IMR-90 (cell line): ENCODE results near the gene PIPOX.

Source experiments
- CEBPB ChIP-seq: IDR thresholded peaks from 2 replicates; pipeline ENCODE4 v1.6.1; 2012; ENCODE audit warnings: low read depth, low read length, improper control_type of control experiment
- CHD1 ChIP-seq: IDR thresholded peaks from 2 replicates; pipeline ENCODE4 v1.6.1; 2012; ENCODE audit warnings: low read depth, low read length, improper control_type of control experiment
- CTCF ChIP-seq: conservative IDR thresholded peaks from 2 replicates; pipeline ENCODE4 v1.5.1; 2012; ENCODE audit warnings: mild to moderate bottlenecking, low read depth, low read length, improper control_type of control experiment
- FOS ChIP-seq: fragments of 150-350 bp; IDR thresholded peaks from 2 replicates; pipeline ENCODE4 v1.6.1; 2016; ENCODE audit warnings: low read depth, low read length
- POLR2A ChIP-seq: IDR thresholded peaks from 2 replicates; pipeline ENCODE4 v1.6.1; 2012; ENCODE audit warnings: mild to moderate bottlenecking, low read depth, low read length
- RAD21 ChIP-seq: IDR thresholded peaks from 2 replicates; pipeline ENCODE4 v1.6.1; 2012; ENCODE audit warnings: low read length, improper control_type of control experiment
- RFX5 ChIP-seq: IDR thresholded peaks from 2 replicates; pipeline ENCODE4 v1.8.0; 2012; ENCODE audit warnings: low read depth, mild to moderate bottlenecking, low read length, moderate library complexity
- SMC3 ChIP-seq: fragments of 150-350 bp; IDR thresholded peaks from 2 replicates; pipeline ENCODE4 v1.6.1; 2016; ENCODE audit warnings: low read depth, mild to moderate bottlenecking, antibody characterized with exemption, low read length, moderate library complexity
- USF2 ChIP-seq: fragments of 150-350 bp; IDR thresholded peaks from 2 replicates; pipeline ENCODE4 v1.6.1; 2017; ENCODE audit warnings: mild to moderate bottlenecking, antibody characterized with exemption, low read length, low read depth

- TF ChIP-seq POLR2A (no peak), CTCF (no peak), CEBPB (no peak), USF2 (no peak), RAD21 (no peak), SMC3 (no peak), RFX5 (no peak), FOS (no peak), CHD1 (no peak)
These were observed 48.8 kb downstream of the PIPOX start for GRCh38 chr17:29091606-29092289.
